OCI-LY1 (cell line): ENCODE results near the gene NF2.

Source experiments
- CTCF ChIP-seq: fragments of 200-600 bp; sonication (generic), shearing (Covaris generic); IDR thresholded peaks from 2 replicates; pipeline ENCODE4 v1.5.1; 2017; ENCODE audit warnings: mild to moderate bottlenecking, antibody characterized with exemption, low read length, moderate library complexity, mixed read lengths
- EZH2 ChIP-seq: fragments of 200-600 bp; sonication (generic), shearing (Covaris generic); IDR thresholded peaks from 2 replicates; pipeline ENCODE4 v1.8.0; 2017; ENCODE audit warnings: borderline replicate concordance, mixed run types, mild to moderate bottlenecking, antibody characterized with exemption, low read length, moderate library complexity, mixed read lengths

GRCh38 chr22:29733362-29734201, 130.1 kb downstream of the NF2 start:
- TF ChIP-seq CTCF (no peak), EZH2 (no peak)
